GM21526 (cell line): ENCODE measurements around the gene MADCAM1.
"Not testable (repeated sequence)": the region's sequence is repeated elsewhere in the genome, so short reads cannot be mapped to it uniquely, and the experiment has no call there.

ENCODE experiments used
- ATAC-seq: cut with Tn5 transposase; IDR thresholded peaks from one replicate; pipeline ENCODE4 v1.9.1; 2021; ENCODE audit warnings: moderate library complexity; ENCODE audit not compliant: unreplicated experiment, low FRiP score

Gene MADCAM1

GRCh38 chr19:464208-464545 lies 32.1 kb upstream of the MADCAM1 start:
- no peak for ATAC-seq

GRCh38 chr19:465056-465816 lies 31.1 kb upstream of the MADCAM1 start:
- ATAC-seq = no peak

GRCh38 chr19:467554-467953 lies 28.7 kb upstream of the MADCAM1 start:
- ATAC-seq = no peak

- no peak for ATAC-seq
These were observed 27.6 kb upstream of the MADCAM1 start for GRCh38 chr19:468587-469256.

GRCh38 chr19:469833-470232 lies 26.5 kb upstream of the MADCAM1 start:
- no peak for ATAC-seq

GRCh38 chr19:470701-471100 lies 25.6 kb upstream of the MADCAM1 start:
- ATAC-seq = no peak

- no peak for ATAC-seq
These were observed 24.1 kb upstream of the MADCAM1 start for GRCh38 chr19:472005-472858.

GRCh38 chr19:474126-475078 lies 21.9 kb upstream of the MADCAM1 start:
- ATAC-seq = no peak

GRCh38 chr19:475360-475759 lies 20.9 kb upstream of the MADCAM1 start:
- no peak for ATAC-seq

GRCh38 chr19:478236-478903 lies 17.9 kb upstream of the MADCAM1 start:
- no peak for ATAC-seq

GRCh38 chr19:478976-479375 lies 17.3 kb upstream of the MADCAM1 start:
- no peak for ATAC-seq

GRCh38 chr19:480016-480855 lies 16.1 kb upstream of the MADCAM1 start:
- no peak for ATAC-seq

GRCh38 chr19:481100-481499 lies 15.2 kb upstream of the MADCAM1 start:
- ATAC-seq = not testable (repeated sequence)

GRCh38 chr19:482186-483041 lies 13.9 kb upstream of the MADCAM1 start:
- no peak for ATAC-seq

- no peak for ATAC-seq
These were observed 12.8 kb upstream of the MADCAM1 start for GRCh38 chr19:483332-484072.

GRCh38 chr19:484494-484893 lies 11.8 kb upstream of the MADCAM1 start:
- ATAC-seq = no peak

- no peak for ATAC-seq
These were observed 11.2 kb upstream of the MADCAM1 start for GRCh38 chr19:485077-485476.
